GM18517 (cell line): ENCODE results near the gene BRCA2.
A peak's percentile ranks its signal among the peaks of the same experiment; 100 is the strongest.

ENCODE experiments used
- ATAC-seq: cut with Tn5 transposase; IDR thresholded peaks from one replicate; pipeline ENCODE4 v1.9.1; 2021; ENCODE audit warnings: mild to moderate bottlenecking, moderate library complexity; ENCODE audit not compliant: unreplicated experiment

BRCA2 gene

DNA sequence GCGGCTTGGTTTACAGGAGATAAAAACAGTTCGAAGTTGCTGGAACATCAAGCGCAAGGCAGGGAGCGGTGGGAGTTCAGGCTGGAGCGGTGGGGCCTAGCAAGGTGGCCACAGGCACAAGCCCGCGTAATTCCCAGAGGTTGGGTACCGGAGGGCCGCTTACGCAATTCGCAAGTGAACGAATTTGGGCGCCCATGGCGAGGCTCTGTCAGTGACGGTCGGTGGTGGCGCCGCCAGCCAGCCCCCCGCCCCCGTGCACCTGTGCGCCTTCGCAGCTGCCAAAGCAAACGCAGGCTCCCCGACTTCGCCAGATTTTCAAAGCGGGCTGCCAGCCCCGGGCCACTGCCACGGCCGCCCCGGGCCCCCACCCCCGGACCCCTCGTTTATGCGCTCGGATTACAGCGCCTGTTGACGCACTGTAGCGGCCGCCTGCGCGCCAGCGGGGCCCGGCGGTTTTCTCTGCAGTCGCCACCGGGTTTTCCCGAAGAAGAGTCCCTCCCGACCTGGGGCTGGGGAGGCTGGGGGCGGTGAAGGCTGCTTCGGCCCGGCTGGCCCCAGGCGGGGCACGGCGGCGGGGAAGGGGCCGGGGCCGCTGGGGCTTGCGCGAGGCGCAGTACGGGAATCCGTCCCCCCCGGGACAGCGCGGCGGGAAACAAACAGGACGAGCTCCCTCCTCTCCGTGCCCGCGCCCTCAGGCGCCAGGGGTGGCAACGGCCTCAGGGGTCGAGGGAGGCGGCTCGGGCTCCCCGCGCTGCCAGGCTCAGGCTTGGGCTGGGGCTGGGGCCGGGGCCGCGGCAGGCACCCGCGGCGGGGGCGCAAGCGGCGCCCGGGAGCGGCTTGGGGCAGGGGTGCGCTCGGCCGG, 111.9 kb downstream of the BRCA2 start:
- ATAC-seq = peak; percentile 2

GRCh38 chr13:32427852-32428580, 112.7 kb downstream of the BRCA2 start, which contains the start of gene N4BP2L1:
N4BP2L1 (minus strand) TSS chr13:32428130; CDS start chr13:32428082, 48 bp downstream.
- peak; percentile 64 for ATAC-seq

DNA sequence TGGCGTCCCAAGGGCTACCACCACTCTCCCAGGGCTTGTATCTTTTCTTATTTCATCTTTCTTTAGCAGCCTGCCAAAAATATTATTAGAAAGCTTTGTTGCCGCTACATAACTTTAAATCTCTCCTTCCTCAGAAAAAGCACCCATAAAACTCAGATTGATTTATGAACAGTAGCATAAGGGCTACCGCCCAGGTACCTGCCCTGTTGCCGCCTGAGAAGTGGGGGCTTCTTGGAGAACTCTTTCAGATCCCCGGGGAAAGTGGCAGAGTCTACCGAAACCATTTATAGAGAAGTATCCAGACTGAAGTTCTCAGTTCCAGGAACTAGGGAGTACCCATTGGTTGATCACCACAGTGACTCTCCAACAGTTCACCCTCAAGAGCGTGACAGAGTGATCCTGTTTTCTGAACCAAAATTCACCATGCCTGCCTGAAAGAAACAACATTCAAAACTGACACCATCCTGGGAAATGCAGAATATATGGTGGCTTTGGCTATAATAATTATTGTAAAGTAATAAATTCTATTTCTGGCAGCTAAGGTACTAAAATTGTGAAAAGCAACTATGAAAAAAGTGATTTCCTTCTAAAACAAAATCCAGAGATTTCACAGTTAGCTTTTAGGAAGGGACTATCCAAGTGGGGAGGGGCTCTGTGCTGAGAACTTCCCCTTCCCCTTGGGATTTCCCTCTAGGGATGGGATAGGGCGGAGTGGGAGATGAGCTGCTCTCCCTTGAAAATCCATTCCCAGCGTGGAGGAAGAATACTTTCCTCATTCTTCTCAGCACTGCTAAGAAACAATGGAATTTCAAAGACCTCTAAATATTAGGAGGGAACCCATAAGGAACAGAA, 113.5 kb downstream of the BRCA2 start:
- no peak for ATAC-seq

DNA sequence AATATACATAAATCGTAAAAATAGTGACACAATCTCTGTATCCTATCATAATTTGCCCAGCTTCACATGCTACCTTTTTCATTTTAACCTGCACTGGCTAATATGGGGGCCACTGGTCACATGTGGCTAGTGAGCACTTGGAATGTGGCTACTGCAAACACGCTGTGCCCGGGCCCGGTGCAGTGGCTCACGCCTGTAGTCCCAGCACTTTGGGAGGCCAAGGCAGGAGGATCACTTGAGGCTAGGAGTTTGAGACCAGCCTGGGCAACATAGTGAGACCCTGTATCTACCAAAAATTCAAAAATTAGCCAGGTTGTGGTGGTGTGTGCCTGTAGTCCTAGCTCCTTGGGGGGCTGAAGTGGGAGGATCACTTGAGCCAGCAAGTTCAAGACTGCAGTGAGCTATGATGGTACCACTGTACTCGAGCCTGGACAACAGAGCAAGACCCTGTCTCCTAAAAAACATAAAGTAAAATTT, 114.2 kb downstream of the BRCA2 start:
- ATAC-seq = no peak

GRCh38 chr13:32430018-32430747, 114.9 kb downstream of the BRCA2 start:
- no peak for ATAC-seq

DNA sequence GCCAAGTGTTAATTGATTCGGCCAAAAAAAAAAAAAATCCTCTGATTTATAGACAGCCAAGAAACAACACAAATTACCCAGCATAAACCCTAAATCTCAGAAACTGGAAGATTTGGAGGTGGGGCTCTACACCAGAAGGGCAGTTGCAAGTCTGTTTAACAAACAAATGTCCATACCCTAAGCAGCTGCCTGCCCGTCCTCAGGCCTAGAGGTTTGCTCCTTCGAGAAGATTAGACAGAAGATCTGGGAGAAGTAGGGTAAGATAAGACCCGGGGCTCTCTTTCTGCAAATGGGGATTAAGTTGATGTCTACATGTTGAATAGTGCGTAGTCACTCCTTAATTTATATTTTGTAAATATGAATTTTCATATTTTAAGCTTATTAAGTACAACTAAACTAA, 116.1 kb downstream of the BRCA2 start:
- no peak for ATAC-seq

DNA sequence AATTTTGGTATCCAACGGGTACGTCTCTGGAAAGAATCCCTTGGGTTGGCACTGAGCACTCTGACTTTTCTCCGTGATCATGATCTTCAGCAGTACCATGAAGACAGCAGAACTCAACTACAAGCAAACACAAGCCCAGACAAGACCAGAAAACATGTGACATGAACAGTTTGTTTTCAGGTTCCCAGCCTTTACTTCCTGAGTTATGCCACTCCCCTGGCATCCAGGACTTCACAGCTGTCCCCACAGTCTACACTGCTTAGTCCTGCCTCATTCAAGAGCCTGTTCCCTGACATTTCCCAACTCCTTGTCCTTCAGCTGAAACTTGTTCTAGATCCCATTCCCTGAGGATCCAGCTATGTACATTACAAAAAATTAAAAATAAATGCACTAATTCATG, 117.5 kb downstream of the BRCA2 start:
- no peak for ATAC-seq

DNA sequence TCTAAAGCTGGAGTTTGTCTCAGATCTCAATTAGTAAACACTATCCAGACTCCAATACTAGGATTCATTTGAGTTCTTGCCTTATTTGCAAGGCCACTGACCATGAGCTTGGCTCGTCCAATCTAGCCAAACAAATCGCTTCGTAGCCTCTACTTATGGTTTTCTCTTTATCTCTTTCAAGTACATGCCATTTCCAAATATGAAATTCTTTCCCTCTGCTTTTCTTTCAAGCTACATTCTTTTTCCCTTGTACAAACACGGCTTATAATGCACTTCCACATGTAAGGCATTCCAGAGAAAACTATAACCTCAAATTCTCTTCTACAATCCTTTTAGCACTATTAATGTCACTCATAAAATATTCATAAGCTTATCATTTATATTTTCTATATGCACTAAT, 123.6 kb downstream of the BRCA2 start:
- ATAC-seq = no peak

DNA sequence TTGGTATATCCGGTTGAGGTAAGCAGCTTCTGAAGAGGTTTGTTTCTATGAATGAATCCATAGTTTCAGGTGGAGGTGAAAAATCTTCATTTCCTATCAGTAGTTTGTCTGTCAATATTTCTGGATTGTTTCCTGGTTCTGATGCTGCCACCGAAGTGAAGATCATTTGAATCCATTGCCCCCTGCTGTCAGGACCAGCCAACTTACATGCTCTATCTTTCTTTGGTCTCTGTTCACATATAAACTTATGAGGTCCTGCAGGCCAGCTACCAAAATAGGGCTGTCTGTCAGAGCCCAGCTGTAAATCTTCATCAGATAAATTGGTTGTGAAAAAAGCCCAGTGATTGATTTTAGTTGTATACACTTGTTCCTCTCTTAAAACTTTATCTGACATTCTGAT, 127.8 kb downstream of the BRCA2 start:
- ATAC-seq = peak; percentile 78

DNA sequence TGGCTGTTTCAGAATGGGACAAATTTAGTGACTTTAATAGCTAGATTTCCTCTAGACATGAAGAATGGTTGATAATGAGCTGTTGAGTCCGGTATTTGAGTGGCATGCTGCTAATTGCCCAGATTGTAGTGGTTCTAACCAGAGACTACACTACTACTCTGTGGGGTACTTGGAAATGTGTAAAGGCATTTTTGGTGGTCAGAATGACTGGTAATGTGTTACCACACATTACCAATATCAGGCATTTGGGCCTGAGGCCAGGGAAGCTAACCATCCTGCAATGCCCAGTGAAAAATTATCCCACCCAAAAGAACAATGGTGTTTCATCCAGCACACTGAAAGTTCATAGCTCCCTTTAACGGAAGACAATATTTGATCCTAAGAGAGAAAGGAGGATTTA, 130.2 kb downstream of the BRCA2 start:
- ATAC-seq = no peak

DNA sequence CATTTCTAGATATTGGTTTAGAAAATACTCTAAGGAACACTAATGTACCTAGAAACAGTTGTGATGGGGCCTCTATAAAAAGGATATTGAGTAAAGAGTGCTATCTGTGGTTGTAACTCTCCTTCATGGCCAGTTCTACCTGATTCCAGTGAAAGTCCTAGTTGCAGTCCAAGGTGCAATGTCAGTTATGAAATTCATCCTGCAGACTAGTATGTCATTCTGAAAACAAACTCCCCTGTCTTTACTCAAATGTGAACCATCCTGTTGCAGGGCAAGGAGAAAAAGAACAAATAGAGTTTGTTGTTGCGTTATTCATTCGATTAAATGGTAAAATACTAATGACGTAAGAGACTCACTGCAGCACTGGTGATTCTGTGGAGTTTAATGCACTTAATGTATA, 130.9 kb downstream of the BRCA2 start:
- no peak for ATAC-seq

GRCh38 chr13:32446773-32447465, 131.6 kb downstream of the BRCA2 start:
- ATAC-seq = no peak

DNA sequence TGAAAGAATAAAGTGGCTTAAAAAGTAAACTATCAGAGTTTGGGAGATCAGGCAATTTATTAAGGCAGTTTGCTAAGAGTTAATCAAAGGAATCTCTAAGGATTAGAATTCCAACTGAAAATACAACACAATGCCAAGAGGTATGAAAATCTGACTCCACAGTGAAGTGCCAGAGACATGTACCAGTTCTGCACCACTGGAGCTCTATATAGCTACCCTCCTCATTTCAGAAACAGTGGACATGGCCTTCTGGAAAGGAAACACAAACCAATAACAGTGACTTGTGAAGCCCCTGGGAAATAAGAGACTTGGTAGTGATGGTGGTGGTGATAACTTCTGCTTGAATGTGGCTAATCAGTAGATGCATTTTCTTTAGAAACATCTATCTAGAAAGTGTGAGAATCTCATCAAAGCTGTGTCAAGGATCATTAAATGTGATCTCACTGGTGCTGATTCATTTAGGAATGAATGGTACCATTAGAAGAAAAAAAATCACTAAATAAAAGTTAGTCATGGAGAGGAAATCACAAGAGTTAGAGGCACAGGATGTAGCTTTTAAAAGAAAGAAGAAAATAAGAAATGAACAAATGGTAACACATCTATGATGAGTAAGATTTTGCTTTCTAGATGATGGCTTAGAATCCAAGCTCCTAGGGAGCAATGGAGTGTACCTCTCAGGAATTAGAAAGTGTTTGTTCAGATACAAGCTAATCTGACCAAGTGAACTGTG, 132.8 kb downstream of the BRCA2 start:
- ATAC-seq = no peak

DNA sequence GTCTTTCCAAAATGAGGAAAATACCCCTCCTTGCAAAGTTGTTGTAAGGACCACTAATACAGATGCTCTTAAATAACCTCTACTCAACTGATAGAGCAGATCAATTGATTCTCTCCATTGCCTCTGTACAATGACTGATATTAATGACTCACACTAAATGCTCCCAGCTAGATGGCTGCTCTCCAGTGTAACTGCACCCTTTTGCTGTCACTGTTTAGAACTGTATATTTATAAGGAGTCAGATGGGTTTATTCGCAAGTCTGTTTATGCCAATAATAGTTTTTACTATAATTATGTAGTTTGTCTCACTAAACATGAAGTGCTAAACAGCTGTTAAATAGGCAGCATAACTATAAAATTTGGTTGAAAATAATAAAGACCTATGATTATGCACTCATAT, 133.7 kb downstream of the BRCA2 start:
- no peak for ATAC-seq
